Ectodermal cell (in vitro differentiated cells): ENCODE data around the gene TDRD1.

ENCODE experiments used
- H3K27ac ChIP-seq: 2 replicates; pipeline ENCODE4 v1.7.0; 2013; ENCODE audit warnings: mild to moderate bottlenecking, low read depth, low read length; ENCODE audit not compliant: insufficient read depth, poor library complexity, severe bottlenecking
- H3K27me3 ChIP-seq: 2 replicates; pipeline ENCODE4 v1.7.0; 2013; ENCODE audit warnings: mild to moderate bottlenecking, low read length; ENCODE audit not compliant: insufficient read depth, control insufficient read depth, poor library complexity, severe bottlenecking
- H3K36me3 ChIP-seq: one replicate; pipeline ENCODE4 v1.7.0; 2013; ENCODE audit warnings: low read length; ENCODE audit not compliant: control insufficient read depth, insufficient read depth
- H3K4me1 ChIP-seq: one replicate; pipeline ENCODE4 v1.7.0; 2013; ENCODE audit warnings: low read length; ENCODE audit not compliant: control insufficient read depth, insufficient read depth
- H3K4me3 ChIP-seq: 2 replicates; pipeline ENCODE4 v1.7.0; 2013; ENCODE audit warnings: low read depth, low read length, control low read depth; ENCODE audit not compliant: insufficient read depth
- H3K9me3 ChIP-seq: 2 replicates; pipeline ENCODE4 v1.7.0; 2013; ENCODE audit warnings: mild to moderate bottlenecking, low read length, moderate library complexity; ENCODE audit not compliant: control insufficient read depth
- WGBS, 2 experiments: methylation state at CpG; one replicate each; pipeline ENCODE4 v1.1.7; 2013; ENCODE audit warnings: missing lambda C conversion rate in 2 of 2; 5-methylcytosine and 5-hydroxymethylcytosine counted together

TDRD1 gene

DNA sequence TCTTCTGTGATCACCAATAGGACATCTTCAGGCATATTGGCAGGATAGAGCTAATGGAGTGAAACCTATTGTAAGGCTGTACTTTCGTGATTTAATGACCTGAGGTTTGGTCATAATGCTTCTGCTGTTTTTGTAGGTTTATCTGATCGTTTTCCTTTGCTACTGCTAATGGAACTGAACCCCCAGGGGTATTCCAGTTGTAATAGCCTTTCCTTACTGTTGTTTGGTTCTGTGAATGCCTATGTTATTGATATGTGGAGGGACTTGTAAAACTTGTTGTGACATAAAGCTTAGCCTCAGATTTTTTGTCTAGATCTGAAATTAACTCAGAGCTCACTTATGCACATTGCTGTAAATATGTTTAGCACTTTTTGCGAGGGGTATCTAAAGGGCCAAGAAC is 49.0 kb downstream of the TDRD1 start:
- no peak overlapping the region for H3K4me3 ChIP-seq
- no peaks in the 10 kb centered on the region for H3K4me1 ChIP-seq
- 88 to 89% methylated on average over 3 of the region's 3 CpGs for WGBS, 2 experiments
- no peak overlapping the region for H3K27ac ChIP-seq
- no peaks in the 10 kb centered on the region for H3K9me3 ChIP-seq
- no peaks in the 10 kb centered on the region for H3K27me3 ChIP-seq
- H3K36me3 ChIP-seq: no peaks in the 10 kb centered on the region

DNA sequence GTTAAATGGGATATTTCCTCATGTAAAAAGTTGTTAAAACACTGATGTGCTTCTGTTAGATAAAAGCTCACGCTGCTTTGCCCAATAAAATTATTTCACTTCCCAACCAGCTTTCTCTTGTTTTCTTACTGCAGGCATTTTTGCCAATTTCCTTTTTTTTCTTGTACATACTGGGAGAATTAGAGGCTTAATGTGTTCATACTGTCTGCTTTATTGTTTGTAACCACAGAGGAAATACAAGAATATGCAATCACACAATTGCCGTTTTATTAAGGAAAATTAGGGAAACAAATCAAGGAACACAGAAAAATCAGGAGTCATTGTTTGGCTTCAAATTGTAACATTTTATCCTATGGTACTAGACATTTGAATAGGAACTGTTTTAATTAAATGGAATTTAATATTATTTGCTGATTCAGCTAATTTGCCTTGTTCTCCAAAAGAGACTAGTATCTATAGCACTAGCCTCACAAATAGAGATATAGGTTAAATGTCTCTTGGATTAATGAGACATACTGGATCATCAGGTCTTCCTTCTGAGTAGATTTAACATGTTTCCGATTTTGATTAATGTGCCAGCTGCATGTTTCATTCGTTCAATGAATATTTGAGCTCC is 53.5 kb downstream of the TDRD1 start:
- Histone ChIP-seq H3K27ac (no peak overlapping the region), H3K4me3 (no peak overlapping the region), H3K27me3 (peaks cover 4% of the 10 kb centered on the region), H3K36me3 (no peaks in the 10 kb centered on the region), H3K9me3 (no peaks in the 10 kb centered on the region), H3K4me1 (no peaks in the 10 kb centered on the region)
- 91 to 97% methylated on average over 4 of the region's 4 CpGs for WGBS, 2 experiments

DNA sequence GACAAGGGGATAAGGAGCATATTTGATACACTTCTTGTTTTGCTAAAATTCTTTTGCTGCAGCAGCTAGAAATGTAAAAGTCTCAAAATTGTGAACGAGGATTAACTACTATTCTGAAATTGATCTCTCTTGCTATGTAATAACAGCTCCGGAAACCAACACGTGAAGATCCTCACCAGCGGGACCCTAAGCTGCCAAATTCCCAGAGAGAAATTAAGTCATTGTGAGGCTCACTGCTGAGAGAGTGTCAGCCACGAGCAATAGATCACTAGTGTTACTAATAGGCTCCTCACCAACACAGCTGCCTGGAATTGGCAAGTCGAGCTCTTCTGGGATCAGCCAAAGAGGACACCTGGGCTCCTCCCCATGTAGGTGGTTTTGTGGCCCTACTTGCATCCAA is 54.3 kb downstream of the TDRD1 start:
- WGBS, 2 experiments: 83 to 85% methylated on average over 6 of the region's 6 CpGs
- Histone ChIP-seq H3K36me3 (no peaks in the 10 kb centered on the region), H3K27ac (no peak overlapping the region), H3K4me1 (no peaks in the 10 kb centered on the region), H3K9me3 (no peaks in the 10 kb centered on the region), H3K4me3 (no peak overlapping the region), H3K27me3 (peaks cover 13% of the 10 kb centered on the region)

DNA sequence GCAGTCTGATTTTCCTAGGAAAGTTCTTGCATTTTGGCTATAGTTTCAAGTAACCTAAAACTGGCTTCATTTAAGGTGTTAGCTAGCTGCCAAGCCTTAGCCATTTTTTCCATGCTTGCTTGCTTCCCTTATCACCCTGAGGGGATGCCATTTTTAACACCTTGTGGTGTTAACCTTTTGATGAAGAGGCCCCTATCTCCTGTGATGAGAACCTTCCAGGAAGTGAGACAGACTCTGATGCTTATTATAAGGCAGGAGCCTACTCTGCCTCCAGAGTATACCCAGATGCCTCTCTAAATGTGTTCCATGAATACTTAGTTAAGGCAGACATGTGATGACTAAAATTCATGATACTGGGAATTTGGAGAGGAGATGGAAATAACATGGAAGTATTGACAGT is 55.0 kb downstream of the TDRD1 start:
- Histone ChIP-seq H3K9me3 (no peaks in the 10 kb centered on the region), H3K4me3 (no peak overlapping the region), H3K27me3 (peaks cover 19% of the 10 kb centered on the region)

DNA sequence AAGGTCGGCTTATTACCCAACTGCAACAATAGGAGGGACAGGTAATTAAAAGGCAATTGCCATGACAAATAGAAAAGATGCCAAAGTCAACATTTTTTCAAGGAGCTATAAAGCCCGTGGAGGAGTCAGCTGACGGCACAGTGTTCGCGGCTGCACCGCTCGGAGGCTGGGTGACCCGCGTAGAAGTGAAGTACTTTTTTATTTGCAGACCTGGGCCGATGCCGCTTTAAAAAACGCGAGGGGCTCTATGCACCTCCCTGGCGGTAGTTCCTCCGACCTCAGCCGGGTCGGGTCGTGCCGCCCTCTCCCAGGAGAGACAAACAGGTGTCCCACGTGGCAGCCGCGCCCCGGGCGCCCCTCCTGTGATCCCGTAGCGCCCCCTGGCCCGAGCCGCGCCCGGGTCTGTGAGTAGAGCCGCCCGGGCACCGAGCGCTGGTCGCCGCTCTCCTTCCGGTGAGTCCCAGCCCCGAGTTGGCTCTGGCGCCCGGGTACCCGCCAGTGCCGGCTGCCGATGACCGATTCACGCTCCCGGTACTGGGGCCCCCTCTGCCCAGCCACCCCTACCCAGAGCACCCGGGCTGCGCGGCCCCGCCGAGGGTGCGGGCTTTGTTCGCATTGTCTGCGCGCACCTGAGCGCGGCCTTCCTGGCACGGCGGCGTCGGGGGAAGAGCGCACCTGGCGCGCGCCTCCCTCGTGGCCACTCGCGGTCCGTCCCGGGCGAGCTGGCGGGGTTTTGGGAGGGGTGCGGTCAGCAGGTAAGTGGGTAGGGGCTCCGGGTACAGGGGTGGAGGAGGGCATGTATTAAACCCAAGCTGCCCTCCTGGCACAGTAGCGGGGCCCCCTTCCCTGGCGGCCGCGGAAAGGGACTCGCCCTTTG is 60.2 kb downstream of the TDRD1 start, which contains the start of gene VWA2:
VWA2 (plus strand) TSS at position 138 of the 877 bp plus-strand sequence. CDS start 9,460 bp downstream, outside the sequence.
- WGBS, 2 experiments: 2% methylated on average over 79 of the region's 79 CpGs
- no peak within 1 kb of the TSS for H3K27ac ChIP-seq

More for the DNA sequence above, 55.0 kb downstream of the TDRD1 start:
- Histone ChIP-seq H3K36me3 (no peaks in the 10 kb centered on the region), H3K4me1 (no peaks in the 10 kb centered on the region), H3K27ac (no peak overlapping the region)

DNA sequence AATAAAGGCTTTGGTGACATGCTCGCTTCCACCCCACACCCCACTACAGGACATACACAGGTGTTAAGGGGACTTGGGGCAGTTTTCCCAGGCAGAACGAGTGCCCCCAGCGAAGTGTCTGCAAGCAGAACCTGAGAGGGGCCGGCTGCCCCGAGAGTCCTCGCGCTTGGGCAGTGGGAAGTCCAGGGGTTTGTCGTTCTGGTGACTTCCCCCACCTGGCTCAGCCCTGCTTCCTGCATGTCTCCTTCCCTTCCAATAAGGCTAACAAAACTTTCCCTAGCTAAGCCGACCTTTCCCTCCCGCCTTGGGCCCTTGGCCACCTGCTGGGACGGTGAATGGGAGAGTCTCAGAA is 60.8 kb downstream of the TDRD1 start:
- Histone ChIP-seq H3K27me3 (peaks cover 62% of the 10 kb centered on the region), H3K9me3 (no peaks in the 10 kb centered on the region), H3K4me3 (peak overlapping the region; percentile 48), H3K36me3 (no peaks in the 10 kb centered on the region), H3K27ac (no peak overlapping the region), H3K4me1 (peaks cover 9% of the 10 kb centered on the region)
- 17 to 24% methylated on average over 11 of the region's 11 CpGs for WGBS, 2 experiments

More for the DNA sequence above, 60.2 kb downstream of the TDRD1 start, which contains the start of gene VWA2:
- H3K4me3 ChIP-seq: peak within 1 kb of the TSS; percentile 48
- H3K27me3 ChIP-seq: peaks cover 62% of the 10 kb centered on the region
- peaks cover 7% of the 10 kb centered on the region for H3K4me1 ChIP-seq
- no peaks in the 10 kb centered on the region for H3K36me3 ChIP-seq
- no peaks in the 10 kb centered on the region for H3K9me3 ChIP-seq

DNA sequence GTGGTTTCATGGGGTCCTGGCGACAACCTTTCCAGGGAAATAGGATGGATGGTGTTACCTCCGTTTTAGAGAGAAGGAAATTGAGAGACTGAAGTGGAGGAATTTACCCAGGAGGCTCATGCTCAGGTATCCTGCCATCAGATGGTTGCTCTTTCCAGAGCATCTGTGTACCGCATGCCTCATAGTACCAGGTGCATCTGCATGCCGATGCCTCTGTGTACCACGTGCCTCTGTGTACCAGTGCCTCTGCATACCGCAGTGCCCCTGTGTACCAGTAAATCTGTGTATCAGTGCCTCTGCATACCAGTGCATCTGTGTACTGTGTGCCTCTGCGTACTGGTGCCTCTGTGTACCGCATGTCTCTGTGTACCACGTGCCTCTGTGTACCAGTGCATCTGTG is 63.1 kb downstream of the TDRD1 start:
- no peak overlapping the region for H3K4me3 ChIP-seq
- no peaks in the 10 kb centered on the region for H3K36me3 ChIP-seq
- peaks cover 62% of the 10 kb centered on the region for H3K27me3 ChIP-seq
- H3K4me1 ChIP-seq: peaks cover 16% of the 10 kb centered on the region
- 90% methylated on average over 9 of the region's 9 CpGs for WGBS, 2 experiments
- no peak overlapping the region for H3K27ac ChIP-seq
- no peaks in the 10 kb centered on the region for H3K9me3 ChIP-seq

DNA sequence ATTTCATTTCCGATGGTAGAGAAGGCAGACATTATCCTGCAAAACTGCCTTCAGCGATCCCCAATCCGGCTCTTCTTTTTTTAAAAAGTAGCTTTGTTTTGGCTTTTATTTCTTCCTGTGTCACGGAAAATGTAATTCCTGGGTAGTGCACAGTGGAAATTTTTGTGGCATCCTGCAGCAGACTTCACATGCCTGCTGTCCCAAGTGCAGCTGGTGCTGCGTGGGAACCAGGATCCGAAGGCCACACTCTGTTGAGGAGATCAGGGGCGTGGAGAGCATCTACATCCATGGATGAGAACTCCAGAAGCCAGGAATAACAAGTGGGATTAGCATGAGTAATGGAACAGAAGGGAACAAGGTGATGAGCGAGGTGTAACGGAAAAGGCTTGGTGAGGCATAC is 64.5 kb downstream of the TDRD1 start:
- Histone ChIP-seq H3K4me3 (no peak overlapping the region), H3K27me3 (peaks cover 47% of the 10 kb centered on the region), H3K36me3 (no peaks in the 10 kb centered on the region), H3K9me3 (no peaks in the 10 kb centered on the region), H3K4me1 (peaks cover 16% of the 10 kb centered on the region), H3K27ac (no peak overlapping the region)
- 93 to 95% methylated on average over 9 of the region's 9 CpGs for WGBS, 2 experiments

DNA sequence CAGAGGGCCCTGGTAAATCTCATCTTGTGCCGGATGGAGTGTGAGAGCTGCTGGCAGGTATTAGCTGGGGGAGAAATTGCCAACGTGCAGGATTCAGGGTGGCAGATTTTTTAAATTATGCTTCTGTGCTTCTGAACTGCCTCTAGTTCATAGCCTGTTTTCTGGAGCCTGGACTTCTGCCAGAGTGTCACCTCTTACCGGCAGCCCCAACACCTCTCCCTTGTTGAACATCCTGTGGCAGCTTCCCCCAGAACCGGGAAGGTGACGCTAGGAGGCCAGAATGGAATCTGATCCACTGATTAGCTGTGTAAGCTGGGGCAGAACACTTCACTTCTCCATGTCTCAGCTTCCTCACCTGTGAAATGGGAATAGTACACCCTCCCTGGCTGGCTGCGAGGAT is 65.0 kb downstream of the TDRD1 start:
- Histone ChIP-seq H3K4me1 (peaks cover 16% of the 10 kb centered on the region), H3K4me3 (no peak overlapping the region), H3K9me3 (no peaks in the 10 kb centered on the region), H3K27ac (no peak overlapping the region), H3K27me3 (peaks cover 43% of the 10 kb centered on the region), H3K36me3 (no peaks in the 10 kb centered on the region)
- 85 to 89% methylated on average over 6 of the region's 6 CpGs for WGBS, 2 experiments

DNA sequence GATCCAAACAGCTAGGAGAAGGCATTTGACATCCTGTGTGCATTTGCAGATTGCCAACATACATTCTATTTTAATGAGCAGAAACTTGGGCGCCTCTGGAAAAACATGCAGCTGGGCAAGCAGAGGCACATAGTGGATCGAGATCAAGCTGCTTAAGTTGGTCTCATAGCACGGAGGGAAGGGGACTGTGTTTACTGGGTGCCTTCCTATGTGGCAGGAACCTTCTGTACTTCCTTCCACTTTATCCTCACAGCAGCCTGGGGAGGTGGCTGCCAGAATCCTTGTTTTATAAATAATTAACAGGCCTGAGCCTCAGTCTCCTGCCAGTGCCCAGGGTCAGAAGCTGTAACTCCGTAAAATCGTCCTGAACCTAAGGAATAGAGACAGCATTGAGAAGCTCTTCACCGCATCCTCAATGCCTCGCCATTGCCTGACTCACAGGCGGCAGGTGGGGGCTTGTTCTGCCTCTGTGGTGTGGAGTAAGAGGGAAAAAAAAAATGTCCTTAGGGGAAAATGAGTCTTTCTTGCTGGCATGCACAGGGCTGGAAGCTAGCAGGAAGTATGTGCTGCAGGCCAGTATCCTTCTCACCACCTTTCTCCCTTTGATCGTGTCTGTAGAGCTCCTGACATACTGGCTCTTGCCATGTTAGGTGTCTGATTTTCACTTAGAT is 66.1 kb downstream of the TDRD1 start:
- no peak overlapping the region for H3K4me3 ChIP-seq
- no peak overlapping the region for H3K27ac ChIP-seq
- peaks cover 9% of the 10 kb centered on the region for H3K4me1 ChIP-seq
- no peaks in the 10 kb centered on the region for H3K9me3 ChIP-seq
- 88 to 93% methylated on average over 9 of the region's 9 CpGs for WGBS, 2 experiments
- H3K36me3 ChIP-seq: no peaks in the 10 kb centered on the region
- H3K27me3 ChIP-seq: peaks cover 31% of the 10 kb centered on the region
